Panc1 (cell line): ENCODE results near the gene MPP2. TPM values are rescaled to one million over a fixed set of nuclear protein-coding genes. Genes with fewer than 3 reads are reported as not detected.

ENCODE experiments used
- ATAC-seq: fragments of 200-7000 bp; cut with Tn5 transposase; 2 replicates; pipeline ENCODE4 v1.9.1; 2020; ENCODE audit warnings: mild to moderate bottlenecking, moderate library complexity
- BruUV-seq: library from RNA; stranded (reverse); fragments of 400-500 nt; replicated peaks from 2 replicates; lab custom pipeline; 2021; lab: Mats Ljungman, UMichigan
- CTCF ChIA-PET: fragments of 300-600 bp; sonication (Branson Sonifier 250); formaldehyde crosslinking; loops from one replicate; lab custom pipeline; 2022; ENCODE audit warnings: antibody characterized with exemption; lab: Charles Lee
- POLR2A ChIA-PET: fragments of 300-600 bp; sonication (Branson Sonifier 250); formaldehyde crosslinking; loops from one replicate; lab custom pipeline; 2022; ENCODE audit warnings: antibody characterized with exemption; lab: Charles Lee
- DNase-seq: peaks from one replicate; pipeline ENCODE4 v3.0.0-alpha.2; 2010; ENCODE audit warnings: low read depth, low spot score
- H3K27ac ChIP-seq: 2 replicates; pipeline ENCODE4 v1.5.1; 2011; ENCODE audit warnings: mild to moderate bottlenecking, low read length, inconsistent platforms
- H3K27me3 ChIP-seq: fragments of 200-500 bp; sonication (Bioruptor generic); 2 replicates; pipeline ENCODE4 v1.6.0; 2014; ENCODE audit warnings: low read length, inconsistent platforms; ENCODE audit not compliant: control insufficient read depth, insufficient read depth
- H3K36me3 ChIP-seq: fragments of 200-500 bp; sonication (Bioruptor generic); 2 replicates; pipeline ENCODE4 v1.5.1; 2014; ENCODE audit warnings: inconsistent platforms, mild to moderate bottlenecking, low read length, moderate library complexity; ENCODE audit not compliant: control insufficient read depth, insufficient read depth
- H3K4me1 ChIP-seq: 2 replicates; pipeline ENCODE4 v1.5.1; 2011; ENCODE audit warnings: inconsistent platforms, mild to moderate bottlenecking, low read length, moderate library complexity; ENCODE audit not compliant: control insufficient read depth, insufficient read depth
- H3K4me3 ChIP-seq, 2 experiments: 2 replicates each; pipeline ENCODE4 v1.5.1; 2011 to 2012; ENCODE audit warnings: low read depth in 2 of 2, low read length in 2 of 2, mild to moderate bottlenecking in 2 of 2, inconsistent platforms in 1 of 2, moderate library complexity in 1 of 2
- H3K9me3 ChIP-seq: fragments of 200-500 bp; sonication (Bioruptor generic); 2 replicates; pipeline ENCODE4 v1.5.1; 2014; ENCODE audit warnings: low read depth, mild to moderate bottlenecking, inconsistent platforms, low read length, moderate library complexity; ENCODE audit not compliant: control insufficient read depth, insufficient read depth
- POLR2AphosphoS5 ChIP-seq: IDR thresholded peaks from 2 replicates; pipeline ENCODE4 v1.6.1; 2012; ENCODE audit warnings: mild to moderate bottlenecking, low read depth, low read length, moderate library complexity
- SIN3A ChIP-seq: IDR thresholded peaks from 2 replicates; pipeline ENCODE4 v1.6.1; 2012; ENCODE audit warnings: low read depth, mild to moderate bottlenecking, low read length, moderate library complexity, borderline replicate concordance; ENCODE audit not compliant: insufficient read depth
- TCF7L2 ChIP-seq: IDR thresholded peaks from 2 replicates; pipeline ENCODE4 v1.6.1; 2011; ENCODE audit warnings: mild to moderate bottlenecking, low read depth, low read length, inconsistent platforms
- in situ Hi-C: cut with HindIII; loops from 2 replicates; pipeline ENCODE4 v1.10.0; 2016; ENCODE audit warnings: low sequenced_read_pairs, low pct_unique_long_range_greater_than_20kb
- intact Hi-C: fragments of 100-400 bp; cut with micrococcal nuclease; formaldehyde crosslinking; loops from one replicate; pipeline ENCODE4 v1.10.0; 2022; ENCODE audit not compliant: unreplicated experiment
- total RNA-seq: library from RNA; stranded (reverse); gene quantifications from one replicate; pipeline ENCODE4 v1.2.1, GENCODE V29; 2021; ENCODE audit not compliant: unreplicated experiment
- TF ChIP-seq, protein P1 (sequence below), 2 experiments: IDR thresholded peaks; 2 replicates each; pipeline ENCODE4 v1.6.1; 2011 to 2012; ENCODE audit warnings: low read depth in 2 of 2, control low read depth in 1 of 2, low read length in 1 of 2, mild to moderate bottlenecking in 1 of 2, moderate library complexity in 1 of 2; ENCODE audit not compliant: insufficient read depth in 1 of 2
- TF ChIP-seq, protein P2 (sequence below): fragments of 450-650 bp; IDR thresholded peaks from 2 replicates; pipeline ENCODE4 v1.5.1; 2017; ENCODE audit warnings: mild to moderate bottlenecking

The MPP2 gene
- total RNA-seq, 1 experiment from 2014 or later = 3.5 TPM

DNA sequence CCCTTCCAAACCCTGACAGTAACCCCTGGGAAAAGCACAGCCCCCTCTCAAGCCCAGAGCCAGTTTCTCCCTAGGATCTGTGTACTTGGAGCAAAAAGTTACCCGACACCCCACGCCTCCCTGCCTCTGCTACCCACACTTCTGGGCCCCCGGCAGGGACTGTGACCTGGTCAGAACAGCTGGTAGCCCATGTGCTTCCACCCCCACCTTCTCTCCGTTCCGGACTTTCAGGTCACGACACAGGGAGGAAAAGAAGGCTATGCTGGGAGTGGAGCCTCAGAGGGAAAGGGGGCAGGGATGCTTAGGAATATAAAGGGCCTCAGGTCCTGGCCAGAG is 28.6 kb upstream of the MPP2 start:
- TF ChIP-seq POLR2AphosphoS5 = no peak
- no peak for TF ChIP-seq SIN3A
- TF ChIP-seq TCF7L2 = no peak
- Histone ChIP-seq H3K9me3 (no peaks in the 10 kb centered on the region), H3K27me3 (no peaks in the 10 kb centered on the region), H3K36me3 (no peaks in the 10 kb centered on the region), H3K27ac (no peak overlapping the region), H3K4me1 (no peaks in the 10 kb centered on the region), H3K4me3 (no peak overlapping the region)
- ChIA-PET CTCF (no interaction called here), POLR2A (interaction anchor here (0.5 kb wide), 1 partner anchor 363 kb away, joined by 5 read pairs; no protein-coding TSS in a partner anchor)
- DNase-seq = no peak
- BruUV-seq = no TSS peak
- intact Hi-C loops (no loop called here), in situ Hi-C loops (no loop called here)
- ATAC-seq = no peak

DNA sequence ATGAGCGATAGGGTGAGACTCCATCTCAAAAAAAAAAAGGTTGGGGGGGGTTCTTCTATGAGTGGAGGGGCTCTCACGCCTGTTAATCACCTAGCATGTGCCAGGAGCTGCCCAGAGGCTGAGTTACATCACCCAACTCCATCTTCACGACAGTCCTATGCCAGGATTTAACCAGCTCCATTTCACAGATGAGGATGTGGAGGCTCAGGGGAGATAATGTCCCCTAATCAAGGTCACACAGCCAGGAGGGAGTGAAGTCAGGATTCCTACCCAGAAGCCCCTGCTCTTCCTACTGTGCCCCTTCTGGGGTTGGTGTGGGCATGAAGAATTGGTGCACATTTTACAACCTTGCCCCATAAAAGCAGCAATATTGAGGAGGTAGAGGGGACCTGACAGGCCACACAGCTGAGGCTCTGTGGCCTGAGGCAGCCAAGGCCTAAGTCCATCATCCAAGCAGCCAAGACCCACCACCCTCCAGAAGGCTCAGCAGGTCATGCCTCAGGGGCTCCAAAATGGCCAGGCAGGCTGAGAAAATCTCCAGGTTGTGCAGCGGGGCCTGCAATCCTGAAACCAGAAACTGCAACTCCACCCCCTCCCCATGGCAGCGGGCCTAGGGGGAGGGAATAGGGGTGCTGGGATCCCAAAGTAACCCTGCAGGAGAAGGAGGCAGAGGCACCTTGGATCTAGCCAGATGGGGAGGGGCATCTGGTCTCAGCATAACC is 28.0 kb upstream of the MPP2 start:
- in situ Hi-C loops = no loop called here
- BruUV-seq = no TSS peak
- Histone ChIP-seq H3K27ac (no peak overlapping the region), H3K4me1 (no peaks in the 10 kb centered on the region), H3K4me3 (no peak overlapping the region), H3K36me3 (no peaks in the 10 kb centered on the region), H3K9me3 (no peaks in the 10 kb centered on the region), H3K27me3 (no peaks in the 10 kb centered on the region)
- ATAC-seq = no peak
- CTCF ChIA-PET = no interaction called here
- DNase-seq = no peak
- POLR2A ChIA-PET = no interaction called here
- intact Hi-C loops = no loop called here
- TF ChIP-seq, protein P1, sequence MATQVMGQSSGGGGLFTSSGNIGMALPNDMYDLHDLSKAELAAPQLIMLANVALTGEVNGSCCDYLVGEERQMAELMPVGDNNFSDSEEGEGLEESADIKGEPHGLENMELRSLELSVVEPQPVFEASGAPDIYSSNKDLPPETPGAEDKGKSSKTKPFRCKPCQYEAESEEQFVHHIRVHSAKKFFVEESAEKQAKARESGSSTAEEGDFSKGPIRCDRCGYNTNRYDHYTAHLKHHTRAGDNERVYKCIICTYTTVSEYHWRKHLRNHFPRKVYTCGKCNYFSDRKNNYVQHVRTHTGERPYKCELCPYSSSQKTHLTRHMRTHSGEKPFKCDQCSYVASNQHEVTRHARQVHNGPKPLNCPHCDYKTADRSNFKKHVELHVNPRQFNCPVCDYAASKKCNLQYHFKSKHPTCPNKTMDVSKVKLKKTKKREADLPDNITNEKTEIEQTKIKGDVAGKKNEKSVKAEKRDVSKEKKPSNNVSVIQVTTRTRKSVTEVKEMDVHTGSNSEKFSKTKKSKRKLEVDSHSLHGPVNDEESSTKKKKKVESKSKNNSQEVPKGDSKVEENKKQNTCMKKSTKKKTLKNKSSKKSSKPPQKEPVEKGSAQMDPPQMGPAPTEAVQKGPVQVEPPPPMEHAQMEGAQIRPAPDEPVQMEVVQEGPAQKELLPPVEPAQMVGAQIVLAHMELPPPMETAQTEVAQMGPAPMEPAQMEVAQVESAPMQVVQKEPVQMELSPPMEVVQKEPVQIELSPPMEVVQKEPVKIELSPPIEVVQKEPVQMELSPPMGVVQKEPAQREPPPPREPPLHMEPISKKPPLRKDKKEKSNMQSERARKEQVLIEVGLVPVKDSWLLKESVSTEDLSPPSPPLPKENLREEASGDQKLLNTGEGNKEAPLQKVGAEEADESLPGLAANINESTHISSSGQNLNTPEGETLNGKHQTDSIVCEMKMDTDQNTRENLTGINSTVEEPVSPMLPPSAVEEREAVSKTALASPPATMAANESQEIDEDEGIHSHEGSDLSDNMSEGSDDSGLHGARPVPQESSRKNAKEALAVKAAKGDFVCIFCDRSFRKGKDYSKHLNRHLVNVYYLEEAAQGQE (IDR thresholded peaks at IDR 0.05; ENCODE audit: insufficient read depth in 1 of 2, low read depth in 2 of 2, low read length in 1 of 2) = no peak
- TF ChIP-seq POLR2AphosphoS5 (no peak), SIN3A (no peak), TCF7L2 (no peak)
- TF ChIP-seq, protein P2, sequence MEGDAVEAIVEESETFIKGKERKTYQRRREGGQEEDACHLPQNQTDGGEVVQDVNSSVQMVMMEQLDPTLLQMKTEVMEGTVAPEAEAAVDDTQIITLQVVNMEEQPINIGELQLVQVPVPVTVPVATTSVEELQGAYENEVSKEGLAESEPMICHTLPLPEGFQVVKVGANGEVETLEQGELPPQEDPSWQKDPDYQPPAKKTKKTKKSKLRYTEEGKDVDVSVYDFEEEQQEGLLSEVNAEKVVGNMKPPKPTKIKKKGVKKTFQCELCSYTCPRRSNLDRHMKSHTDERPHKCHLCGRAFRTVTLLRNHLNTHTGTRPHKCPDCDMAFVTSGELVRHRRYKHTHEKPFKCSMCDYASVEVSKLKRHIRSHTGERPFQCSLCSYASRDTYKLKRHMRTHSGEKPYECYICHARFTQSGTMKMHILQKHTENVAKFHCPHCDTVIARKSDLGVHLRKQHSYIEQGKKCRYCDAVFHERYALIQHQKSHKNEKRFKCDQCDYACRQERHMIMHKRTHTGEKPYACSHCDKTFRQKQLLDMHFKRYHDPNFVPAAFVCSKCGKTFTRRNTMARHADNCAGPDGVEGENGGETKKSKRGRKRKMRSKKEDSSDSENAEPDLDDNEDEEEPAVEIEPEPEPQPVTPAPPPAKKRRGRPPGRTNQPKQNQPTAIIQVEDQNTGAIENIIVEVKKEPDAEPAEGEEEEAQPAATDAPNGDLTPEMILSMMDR = no peak

DNA sequence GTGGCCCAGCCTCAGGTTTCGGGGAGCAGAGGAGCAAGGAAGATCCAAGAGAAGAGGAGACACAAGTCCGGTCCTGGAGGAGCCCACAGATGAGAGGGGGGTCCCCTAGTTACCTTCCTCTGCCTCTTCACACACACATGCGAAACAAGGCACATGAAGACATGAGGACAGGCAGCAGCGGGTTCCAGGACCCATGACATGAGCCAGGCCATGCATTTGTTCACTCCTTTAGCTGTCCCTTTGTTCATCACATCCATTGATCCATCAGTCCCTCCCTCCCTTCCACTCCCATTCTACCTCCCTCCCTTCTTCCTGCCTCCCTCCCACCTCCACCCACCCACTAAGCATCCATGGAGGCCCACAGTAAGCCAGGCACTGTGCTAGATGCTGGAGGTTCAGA is 25.6 kb upstream of the MPP2 start:
- no peak for TF ChIP-seq TCF7L2
- no peak for TF ChIP-seq SIN3A
- TF ChIP-seq POLR2AphosphoS5 = no peak
- TF ChIP-seq, protein P2 = no peak
- TF ChIP-seq, protein P1 (IDR thresholded peaks at IDR 0.05; ENCODE audit: insufficient read depth in 1 of 2, low read depth in 2 of 2, low read length in 1 of 2) = no peak
- no peaks in the 10 kb centered on the region for H3K27me3 ChIP-seq
- H3K9me3 ChIP-seq = no peaks in the 10 kb centered on the region
- in situ Hi-C loops = no loop called here
- ChIA-PET POLR2A (no interaction called here), CTCF (no interaction called here)
- intact Hi-C loops = no loop called here
- BruUV-seq = no TSS peak
- H3K4me1 ChIP-seq = no peaks in the 10 kb centered on the region
- H3K4me3 ChIP-seq = no peak overlapping the region
- no peaks in the 10 kb centered on the region for H3K36me3 ChIP-seq
- no peak overlapping the region for H3K27ac ChIP-seq
- DNase-seq = no peak
- no peak for ATAC-seq
